K562 (cell line): ENCODE measurements around the gene EPGN. TPM values are rescaled to one million over a fixed set of nuclear protein-coding genes. Genes with fewer than 3 reads are reported as not detected.

Source experiments
- BACH1 ChIP-seq: fragments of 200-800 bp; sonication (Bioruptor generic); IDR thresholded peaks from 2 replicates; pipeline ENCODE4 v1.6.1; 2016; ENCODE audit warnings: missing genetic modification characterization, missing compliant biosample characterization
- CBX2 ChIP-seq: fragments of 200-600 bp; sonication (generic); IDR thresholded peaks from one replicate; pipeline ENCODE4 v1.6.1; 2012; ENCODE audit warnings: mild to moderate bottlenecking, low read length, inconsistent platforms; ENCODE audit not compliant: insufficient read depth, poor library complexity, severe bottlenecking
- CTBP1 ChIP-seq: fragments of 450-650 bp; IDR thresholded peaks from 2 replicates; pipeline ENCODE4 v1.6.1; 2016; ENCODE audit warnings: borderline replicate concordance
- ELF4 ChIP-seq: fragments of 450-650 bp; formaldehyde crosslinking; IDR thresholded peaks from 2 replicates; pipeline ENCODE4 v1.4.0; 2022; ENCODE audit warnings: missing genetic modification characterization
- HMG20B ChIP-seq: fragments of 250-450 bp; sonication (Bioruptor Pico); IDR thresholded peaks from 2 replicates; pipeline ENCODE4 v1.5.0; 2021; ENCODE audit warnings: mild to moderate bottlenecking
- KLF6 ChIP-seq: fragments of 250-450 bp; sonication (Bioruptor Pico); IDR thresholded peaks from 2 replicates; pipeline ENCODE4 v1.4.0; 2020; ENCODE audit warnings: mild to moderate bottlenecking, moderate library complexity, borderline replicate concordance
- MTA2 ChIP-seq: fragments of 450-650 bp; IDR thresholded peaks from 2 replicates; pipeline ENCODE4 v1.6.1; 2016; ENCODE audit warnings: low read depth
- NEUROD1 ChIP-seq: fragments of 150-350 bp; IDR thresholded peaks from 2 replicates; pipeline ENCODE4 v1.6.1; 2014; ENCODE audit warnings: borderline replicate concordance, low read length, low read depth; ENCODE audit not compliant: partially characterized antibody
- POLR2B ChIP-seq: fragments of 450-650 bp; IDR thresholded peaks from 2 replicates; pipeline ENCODE4 v1.6.1; 2018; ENCODE audit warnings: low read depth; ENCODE audit not compliant: partially characterized antibody
- RFX1 ChIP-seq: fragments of 450-650 bp; IDR thresholded peaks from 2 replicates; pipeline ENCODE4 v1.6.1; 2016; ENCODE audit warnings: mild to moderate bottlenecking, moderate library complexity
- SAFB2 ChIP-seq: fragments of 200-400 bp; formaldehyde crosslinking; IDR thresholded peaks from 2 replicates; pipeline ENCODE4 v1.6.1; 2018; ENCODE audit warnings: borderline replicate concordance, low read length, low read depth, moderate library complexity; ENCODE audit not compliant: severe bottlenecking
- WHSC1 ChIP-seq: IDR thresholded peaks from one replicate; pipeline ENCODE4 v1.6.1; 2012; ENCODE audit warnings: low read length, control low read depth, inconsistent platforms
- XRCC3 ChIP-seq: fragments of 450-650 bp; IDR thresholded peaks from 2 replicates; pipeline ENCODE4 v1.6.1; 2017; ENCODE audit warnings: mild to moderate bottlenecking, moderate library complexity
- ZFP30 ChIP-seq: fragments of 250-450 bp; sonication (Bioruptor Pico); IDR thresholded peaks from 2 replicates; pipeline ENCODE4 v1.8.0; 2022; ENCODE audit warnings: moderate library complexity, mild to moderate bottlenecking, inconsistent platforms, borderline replicate concordance
- ZNF197 ChIP-seq: fragments of 200-800 bp; sonication (Bioruptor generic); IDR thresholded peaks from 2 replicates; pipeline ENCODE4 v1.6.1; 2016; ENCODE audit warnings: low read depth, missing genetic modification characterization, missing compliant biosample characterization
- ZNF217 ChIP-seq: sonication (generic); formaldehyde crosslinking; IDR thresholded peaks from 2 replicates; pipeline ENCODE4 v1.8.0; 2022; ENCODE audit warnings: mild to moderate bottlenecking, missing genetic modification reagents
- ZNF699 ChIP-seq: fragments of 250-450 bp; sonication (Bioruptor Pico); IDR thresholded peaks from 2 replicates; pipeline ENCODE4 v1.8.0; 2021; ENCODE audit warnings: mild to moderate bottlenecking, moderate library complexity; ENCODE audit not compliant: insufficient replicate concordance
- polyA plus RNA-seq, 8 experiments: library from polyadenylated mRNA; depleted of rRNA in 4 of 8; stranded (reverse) in 5 of 8; unstranded in 3 of 8; fragments of >200 nt; fragmentation: Nextera tagmentation in 2 of 8; fragmentation: Illumina TruSeq in 1 of 8; extraction: Ambion mirVana in 2 of 8; extraction: Trizol in 1 of 8; gene quantifications; 2 replicates each; pipeline versions ENCODE4 v1.2.1 to v1.2.3, GENCODE V29; 2011 to 2014; ENCODE audit warnings: inconsistent platforms in 1 of 8, missing spikeins in 1 of 8
- total RNA-seq, 7 experiments: library from RNA; depleted of rRNA in 6 of 7; stranded (reverse); fragments of >200 nt in 6 of 7; fragmentation: Illumina TruSeq in 2 of 7; extraction: Trizol in 2 of 7; gene quantifications; 2 replicates each; pipeline versions ENCODE4 v1.2.1 to v1.2.3, GENCODE V29; 2011 to 2021; ENCODE audit warnings: low replicate concordance in 1 of 7
- TF ChIP-seq, protein P1 (sequence below): fragments of 450-650 bp; IDR thresholded peaks from 2 replicates; pipeline ENCODE4 v1.6.1; 2016; ENCODE audit warnings: borderline replicate concordance
- TF ChIP-seq, protein P2 (sequence below): fragments of 450-650 bp; IDR thresholded peaks from 2 replicates; pipeline ENCODE4 v1.6.1; 2016; ENCODE audit warnings: low read depth, mild to moderate bottlenecking, moderate library complexity
- TF ChIP-seq, protein P3 (sequence below): fragments of 250-450 bp; sonication (Bioruptor Pico); IDR thresholded peaks from 2 replicates; pipeline ENCODE4 v1.4.0; 2020; ENCODE audit warnings: mild to moderate bottlenecking
- TF ChIP-seq, protein P4 (sequence below), 3 experiments: fragments of 200-800 bp in 1 of 3; fragments of 250-450 bp in 1 of 3; fragments of 450-650 bp in 1 of 3; sonication (Bioruptor Pico) in 1 of 3; sonication (Bioruptor generic) in 1 of 3; formaldehyde crosslinking in 1 of 3; IDR thresholded peaks; 2 replicates each; pipeline versions ENCODE4 v1.6.1 to v1.8.0; 2016 to 2022; ENCODE audit warnings: mild to moderate bottlenecking in 2 of 3, missing genetic modification characterization in 2 of 3, missing compliant biosample characterization in 1 of 3, moderate library complexity in 1 of 3

EPGN gene
- total and polyA plus RNA-seq, 9 of the 15 experiments (the other 6 are each of a cell fraction or from before 2014, with no cell fraction given) = 0.10 to 0.56 TPM; not detected in 7

DNA sequence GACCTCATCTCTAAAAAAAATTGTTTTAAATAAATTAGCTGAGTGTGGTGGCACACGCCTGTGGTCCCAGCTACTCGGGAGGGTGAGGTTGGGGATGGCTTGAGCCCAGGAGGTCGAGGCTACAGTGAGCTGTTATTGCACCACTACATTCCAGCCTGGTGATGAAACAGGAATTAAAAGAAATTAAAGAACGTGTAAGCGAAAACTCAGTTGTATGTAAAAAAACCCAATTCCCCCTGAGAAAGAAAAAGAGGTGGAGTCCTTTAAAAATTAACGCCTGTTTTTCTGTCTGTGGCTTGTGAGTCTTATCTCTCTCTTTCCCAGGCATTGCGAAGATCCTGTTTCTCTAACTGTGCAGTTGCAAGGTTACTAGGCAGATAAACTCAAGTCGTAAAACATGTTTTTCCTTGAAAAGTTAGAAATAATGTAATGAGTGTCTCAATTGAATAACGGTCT lies 22.1 kb downstream of the EPGN start (continued):
- TF ChIP-seq, protein P1, sequence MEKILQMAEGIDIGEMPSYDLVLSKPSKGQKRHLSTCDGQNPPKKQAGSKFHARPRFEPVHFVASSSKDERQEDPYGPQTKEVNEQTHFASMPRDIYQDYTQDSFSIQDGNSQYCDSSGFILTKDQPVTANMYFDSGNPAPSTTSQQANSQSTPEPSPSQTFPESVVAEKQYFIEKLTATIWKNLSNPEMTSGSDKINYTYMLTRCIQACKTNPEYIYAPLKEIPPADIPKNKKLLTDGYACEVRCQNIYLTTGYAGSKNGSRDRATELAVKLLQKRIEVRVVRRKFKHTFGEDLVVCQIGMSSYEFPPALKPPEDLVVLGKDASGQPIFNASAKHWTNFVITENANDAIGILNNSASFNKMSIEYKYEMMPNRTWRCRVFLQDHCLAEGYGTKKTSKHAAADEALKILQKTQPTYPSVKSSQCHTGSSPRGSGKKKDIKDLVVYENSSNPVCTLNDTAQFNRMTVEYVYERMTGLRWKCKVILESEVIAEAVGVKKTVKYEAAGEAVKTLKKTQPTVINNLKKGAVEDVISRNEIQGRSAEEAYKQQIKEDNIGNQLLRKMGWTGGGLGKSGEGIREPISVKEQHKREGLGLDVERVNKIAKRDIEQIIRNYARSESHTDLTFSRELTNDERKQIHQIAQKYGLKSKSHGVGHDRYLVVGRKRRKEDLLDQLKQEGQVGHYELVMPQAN = no peak
- no peak for TF ChIP-seq CTBP1
- no peak for TF ChIP-seq ZNF699 (CRISPR knock-in tag)
- TF ChIP-seq BACH1 (tag) = no peak
- TF ChIP-seq ELF4 (CRISPR knock-in tag) = no peak
- no peak for TF ChIP-seq XRCC3
- TF ChIP-seq HMG20B = no peak
- TF ChIP-seq ZNF217 = no peak
- peak; percentile 35; the same call in 1 of the 2 replicates for TF ChIP-seq RFX1
- TF ChIP-seq NEUROD1 = no peak
- TF ChIP-seq MTA2 = no peak
- TF ChIP-seq, protein P2, sequence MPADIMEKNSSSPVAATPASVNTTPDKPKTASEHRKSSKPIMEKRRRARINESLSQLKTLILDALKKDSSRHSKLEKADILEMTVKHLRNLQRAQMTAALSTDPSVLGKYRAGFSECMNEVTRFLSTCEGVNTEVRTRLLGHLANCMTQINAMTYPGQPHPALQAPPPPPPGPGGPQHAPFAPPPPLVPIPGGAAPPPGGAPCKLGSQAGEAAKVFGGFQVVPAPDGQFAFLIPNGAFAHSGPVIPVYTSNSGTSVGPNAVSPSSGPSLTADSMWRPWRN = no peak
- TF ChIP-seq KLF6 (CRISPR knock-in tag) = no peak
- TF ChIP-seq ZFP30 (CRISPR knock-in tag) = no peak
- TF ChIP-seq, protein P3, sequence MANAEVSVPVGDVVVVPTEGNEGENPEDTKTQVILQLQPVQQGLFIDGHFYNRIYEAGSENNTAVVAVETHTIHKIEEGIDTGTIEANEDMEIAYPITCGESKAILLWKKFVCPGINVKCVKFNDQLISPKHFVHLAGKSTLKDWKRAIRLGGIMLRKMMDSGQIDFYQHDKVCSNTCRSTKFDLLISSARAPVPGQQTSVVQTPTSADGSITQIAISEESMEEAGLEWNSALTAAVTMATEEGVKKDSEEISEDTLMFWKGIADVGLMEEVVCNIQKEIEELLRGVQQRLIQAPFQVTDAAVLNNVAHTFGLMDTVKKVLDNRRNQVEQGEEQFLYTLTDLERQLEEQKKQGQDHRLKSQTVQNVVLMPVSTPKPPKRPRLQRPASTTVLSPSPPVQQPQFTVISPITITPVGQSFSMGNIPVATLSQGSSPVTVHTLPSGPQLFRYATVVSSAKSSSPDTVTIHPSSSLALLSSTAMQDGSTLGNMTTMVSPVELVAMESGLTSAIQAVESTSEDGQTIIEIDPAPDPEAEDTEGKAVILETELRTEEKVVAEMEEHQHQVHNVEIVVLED (CRISPR knock-in tag) = no peak
- TF ChIP-seq, protein P4, sequence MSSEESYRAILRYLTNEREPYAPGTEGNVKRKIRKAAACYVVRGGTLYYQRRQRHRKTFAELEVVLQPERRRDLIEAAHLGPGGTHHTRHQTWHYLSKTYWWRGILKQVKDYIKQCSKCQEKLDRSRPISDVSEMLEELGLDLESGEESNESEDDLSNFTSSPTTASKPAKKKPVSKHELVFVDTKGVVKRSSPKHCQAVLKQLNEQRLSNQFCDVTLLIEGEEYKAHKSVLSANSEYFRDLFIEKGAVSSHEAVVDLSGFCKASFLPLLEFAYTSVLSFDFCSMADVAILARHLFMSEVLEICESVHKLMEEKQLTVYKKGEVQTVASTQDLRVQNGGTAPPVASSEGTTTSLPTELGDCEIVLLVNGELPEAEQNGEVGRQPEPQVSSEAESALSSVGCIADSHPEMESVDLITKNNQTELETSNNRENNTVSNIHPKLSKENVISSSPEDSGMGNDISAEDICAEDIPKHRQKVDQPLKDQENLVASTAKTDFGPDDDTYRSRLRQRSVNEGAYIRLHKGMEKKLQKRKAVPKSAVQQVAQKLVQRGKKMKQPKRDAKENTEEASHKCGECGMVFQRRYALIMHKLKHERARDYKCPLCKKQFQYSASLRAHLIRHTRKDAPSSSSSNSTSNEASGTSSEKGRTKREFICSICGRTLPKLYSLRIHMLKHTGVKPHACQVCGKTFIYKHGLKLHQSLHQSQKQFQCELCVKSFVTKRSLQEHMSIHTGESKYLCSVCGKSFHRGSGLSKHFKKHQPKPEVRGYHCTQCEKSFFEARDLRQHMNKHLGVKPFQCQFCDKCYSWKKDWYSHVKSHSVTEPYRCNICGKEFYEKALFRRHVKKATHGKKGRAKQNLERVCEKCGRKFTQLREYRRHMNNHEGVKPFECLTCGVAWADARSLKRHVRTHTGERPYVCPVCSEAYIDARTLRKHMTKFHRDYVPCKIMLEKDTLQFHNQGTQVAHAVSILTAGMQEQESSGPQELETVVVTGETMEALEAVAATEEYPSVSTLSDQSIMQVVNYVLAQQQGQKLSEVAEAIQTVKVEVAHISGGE (CRISPR knock-in tag; IDR thresholded peaks at IDR 0.05) = no peak; a peak in 1 of 6 replicates
- TF ChIP-seq CBX2 = no peak
- TF ChIP-seq ZNF197 (CRISPR knock-in tag) = no peak
- TF ChIP-seq WHSC1 = no peak
- TF ChIP-seq SAFB2 = no peak
- no peak for TF ChIP-seq POLR2B
